Ammon's horn (tissue), 1 donor: Measurements from ENCODE around the gene ARID1B.

Experiments used
- DNase-seq: peaks from one replicate; pipeline ENCODE4 v3.0.0-alpha.2; 2016; ENCODE audit warnings: low spot score

ARID1B gene

DNA sequence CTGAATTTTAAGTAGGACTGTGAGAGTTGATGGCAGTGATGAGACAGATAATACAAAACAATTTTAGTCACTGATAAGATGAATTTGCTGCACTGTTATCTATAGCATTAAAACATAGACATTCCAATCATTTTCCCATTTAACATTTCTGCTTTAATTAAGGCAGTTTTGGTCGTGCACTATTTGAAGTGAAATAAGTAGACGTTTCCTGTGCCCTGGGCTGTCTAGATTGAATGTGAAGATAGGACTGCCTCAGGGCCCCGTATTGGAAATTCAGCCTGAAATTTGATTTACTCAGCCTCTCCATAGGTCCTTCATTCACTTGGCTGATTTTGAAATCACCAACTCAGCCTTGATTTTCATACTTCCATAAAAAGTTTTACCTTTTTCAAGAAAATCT is 48.3 kb downstream of the ARID1B start:
- no peak for DNase-seq

DNA sequence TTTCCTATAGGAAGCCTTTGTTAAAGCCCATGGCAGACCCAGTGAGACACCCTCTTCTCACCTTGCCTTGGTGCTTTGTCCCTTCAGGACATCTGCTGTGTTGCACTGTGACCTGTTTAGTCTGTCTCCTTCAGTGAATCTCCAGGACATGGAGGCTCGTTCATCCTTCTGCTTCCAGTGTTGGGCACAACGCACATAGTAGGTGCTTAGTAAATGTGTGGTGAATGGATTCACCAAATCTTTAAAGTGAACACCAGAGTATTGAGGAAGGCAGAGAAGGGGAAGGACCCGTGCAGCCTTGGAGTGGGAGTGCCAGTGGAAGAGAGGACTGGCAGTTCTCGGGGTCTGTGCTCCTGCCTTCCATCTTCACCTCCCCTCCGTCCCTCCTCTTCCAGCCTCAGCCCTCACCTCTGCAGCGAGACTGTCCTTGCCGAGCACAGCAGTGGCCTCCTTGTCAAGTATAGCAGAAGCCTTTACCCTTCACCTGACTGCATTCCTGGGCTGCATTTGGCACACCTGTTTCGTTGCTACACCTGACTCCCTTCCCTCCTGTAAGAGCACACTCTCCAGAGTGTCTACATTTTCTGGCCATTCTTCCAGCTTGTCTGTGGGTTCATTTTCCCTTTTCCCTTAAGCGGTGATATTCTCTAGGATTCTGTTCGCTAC is 49.2 kb downstream of the ARID1B start:
- DNase-seq = no peak

DNA sequence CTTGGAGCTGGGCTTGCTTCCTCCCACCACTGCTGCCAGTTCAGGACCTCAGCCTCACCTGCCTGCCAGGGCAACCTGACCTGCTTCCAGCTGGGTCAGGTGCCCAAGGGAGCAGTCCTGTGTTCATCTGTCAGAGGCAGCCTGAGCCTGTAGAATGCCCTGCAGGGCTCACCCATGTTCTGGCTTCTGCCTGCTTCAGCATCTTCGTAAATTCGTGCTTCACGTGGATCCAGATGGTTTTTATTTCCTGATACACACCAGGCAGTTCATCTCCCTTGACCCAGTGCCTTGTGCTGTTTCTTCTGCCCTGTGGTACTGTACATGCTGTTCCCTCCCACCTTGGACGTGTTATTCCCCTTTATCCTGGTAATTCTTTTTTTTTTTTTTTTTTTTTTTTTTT is 50.2 kb downstream of the ARID1B start:
- no peak for DNase-seq

DNA sequence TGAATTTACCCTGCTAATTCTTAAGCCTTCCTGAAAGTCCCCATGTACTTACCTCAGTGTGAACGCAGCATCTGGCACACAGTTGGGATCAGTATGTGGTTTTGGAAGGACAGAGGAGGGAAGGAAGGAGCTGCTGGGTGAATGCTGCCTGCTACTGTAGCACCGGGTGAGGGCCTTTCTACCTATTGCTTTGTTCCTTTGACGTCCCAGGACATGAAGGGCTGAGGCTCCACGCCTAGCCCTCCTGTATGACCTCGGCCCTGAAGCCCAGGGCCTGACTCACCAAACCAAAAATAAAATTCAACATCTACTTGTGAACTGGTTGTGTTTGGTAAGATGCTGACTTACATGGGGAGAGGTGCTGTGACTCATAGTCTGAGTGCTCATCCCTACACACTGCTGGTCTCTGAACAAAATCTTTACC is 51.1 kb downstream of the ARID1B start:
- DNase-seq = no peak

DNA sequence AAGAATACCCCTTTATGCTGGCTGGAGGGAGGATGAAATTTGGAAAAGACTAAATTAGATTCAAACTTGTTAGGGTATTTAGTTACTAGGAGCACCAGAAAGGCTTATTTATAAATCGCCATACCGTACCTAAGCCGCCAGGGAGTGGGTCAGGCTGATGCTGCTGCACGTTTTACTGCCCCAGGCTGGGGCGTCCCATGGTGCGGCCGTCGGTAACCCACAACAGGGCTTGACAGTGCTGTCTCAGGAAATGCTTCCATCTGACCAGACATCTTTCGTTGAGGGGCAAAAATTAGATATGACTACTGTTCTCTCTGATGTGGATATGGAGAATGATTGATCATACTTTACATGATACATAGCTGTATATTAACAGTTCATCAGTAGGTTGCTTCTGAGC is 52.9 kb downstream of the ARID1B start:
- DNase-seq = no peak

DNA sequence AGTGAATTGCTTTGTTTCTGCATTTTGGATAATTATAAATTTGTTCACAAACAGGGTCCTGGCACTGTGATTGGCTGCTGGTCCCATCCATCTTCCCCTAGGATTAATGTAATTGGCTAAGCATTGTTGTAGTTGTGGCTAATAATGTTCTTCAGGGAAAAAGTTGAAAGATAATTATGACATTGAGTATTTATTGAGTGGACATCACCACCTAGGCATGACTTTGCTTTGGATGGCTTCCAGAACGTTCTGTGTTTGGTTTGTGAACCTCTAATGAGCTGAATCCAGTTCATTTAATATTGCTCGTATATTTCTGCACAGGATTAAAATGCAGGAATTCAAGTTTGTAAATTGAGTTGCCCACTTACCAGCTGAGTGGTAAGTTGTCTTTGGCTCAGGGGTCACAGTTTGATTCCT is 55.1 kb downstream of the ARID1B start:
- peak; percentile 54 for DNase-seq

DNA sequence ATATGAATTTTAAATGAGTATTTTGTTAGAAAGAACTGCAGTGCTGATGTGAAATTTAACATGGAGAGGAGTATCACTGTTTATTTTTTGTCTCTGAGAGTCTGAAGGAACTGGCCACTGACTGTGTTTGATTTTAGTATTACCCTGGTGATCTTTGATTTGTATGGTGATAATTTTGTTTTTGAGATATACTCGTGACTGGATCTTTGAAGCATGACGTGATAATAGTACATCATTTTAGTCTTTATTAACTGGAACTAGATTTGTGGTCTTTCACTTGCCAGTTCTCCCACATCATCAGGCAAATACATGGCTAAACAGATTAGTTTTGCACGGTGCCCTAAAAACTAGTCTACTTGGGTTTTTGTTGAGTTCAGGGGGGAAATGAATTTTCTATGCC is 55.5 kb downstream of the ARID1B start:
- DNase-seq = no peak

DNA sequence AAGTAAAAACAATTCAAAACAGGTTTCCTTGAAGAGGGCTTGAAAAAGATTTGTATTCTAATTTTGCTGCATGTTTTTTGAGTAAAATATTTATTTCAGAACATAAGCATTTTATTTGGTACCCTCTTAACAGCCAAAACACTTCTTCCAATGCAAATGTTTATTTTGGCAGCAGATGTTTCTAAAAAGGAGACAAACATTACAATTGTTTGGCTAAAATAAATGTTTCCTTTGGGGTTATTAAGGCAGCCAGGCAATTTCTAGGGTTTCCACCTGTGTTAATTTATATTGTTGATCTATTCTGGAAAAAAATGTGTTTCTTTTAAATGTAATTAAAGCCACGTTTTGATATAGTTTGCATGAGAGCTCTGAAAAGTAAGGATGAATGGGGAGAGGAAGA is 56.6 kb downstream of the ARID1B start:
- DNase-seq = no peak

DNA sequence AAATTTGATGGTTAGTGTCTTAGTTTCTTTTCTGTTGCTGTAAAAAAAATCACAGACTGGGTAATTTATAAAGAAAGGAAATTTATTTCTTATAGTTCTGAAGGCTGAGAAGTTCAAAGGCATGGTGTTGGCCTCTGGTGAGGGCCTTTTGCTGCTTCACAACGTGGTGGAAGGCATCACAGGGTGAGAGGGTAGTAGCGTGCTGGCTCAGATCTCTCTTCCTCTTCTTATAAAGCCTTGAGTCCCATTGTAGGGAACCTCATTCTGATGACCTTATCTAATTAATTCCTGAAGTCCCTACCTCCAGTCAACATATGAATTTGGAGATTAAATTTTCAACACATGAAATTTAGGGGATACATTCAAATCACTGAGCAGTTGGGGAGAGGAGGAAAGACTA is 62.0 kb downstream of the ARID1B start:
- DNase-seq = no peak

DNA sequence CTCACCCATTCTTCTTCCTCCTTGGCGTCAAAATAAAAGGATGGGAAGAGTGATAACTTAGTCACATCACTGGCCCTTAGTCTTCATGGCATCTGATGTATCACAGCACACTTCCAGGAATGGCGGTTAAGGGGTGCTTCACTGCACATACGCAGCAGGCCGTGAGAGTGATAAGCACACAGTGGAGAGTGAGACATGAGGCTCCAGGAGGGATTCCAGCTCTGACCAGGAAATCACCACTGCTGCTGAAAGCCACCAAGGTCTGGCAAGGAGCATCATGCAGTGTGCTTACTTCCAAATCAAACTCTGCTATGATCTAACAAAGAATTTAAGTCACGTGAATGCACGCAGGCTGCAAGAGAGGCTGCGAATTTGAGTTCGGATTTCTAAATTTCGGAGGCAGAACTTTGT is 62.4 kb downstream of the ARID1B start:
- DNase-seq = no peak

DNA sequence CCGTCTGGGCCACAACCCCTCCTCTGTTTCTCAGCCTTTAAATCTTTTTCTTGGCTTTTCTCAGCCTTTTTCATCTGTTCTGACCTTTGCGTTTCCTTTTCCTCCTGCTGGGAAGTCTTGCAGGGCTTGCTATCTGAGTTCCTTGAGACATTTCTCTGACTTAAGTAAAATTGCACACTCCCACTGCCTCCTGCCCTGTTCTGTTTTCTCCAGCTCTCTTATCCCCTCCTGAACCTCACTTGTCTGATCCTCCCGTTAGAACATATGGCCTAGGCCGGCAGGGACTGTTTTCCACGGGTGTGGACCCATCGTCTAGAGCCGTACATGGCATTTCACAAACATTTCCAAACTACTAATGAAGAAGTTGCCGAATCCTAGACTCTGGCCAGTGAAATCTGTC is 63.0 kb downstream of the ARID1B start:
- DNase-seq = no peak

DNA sequence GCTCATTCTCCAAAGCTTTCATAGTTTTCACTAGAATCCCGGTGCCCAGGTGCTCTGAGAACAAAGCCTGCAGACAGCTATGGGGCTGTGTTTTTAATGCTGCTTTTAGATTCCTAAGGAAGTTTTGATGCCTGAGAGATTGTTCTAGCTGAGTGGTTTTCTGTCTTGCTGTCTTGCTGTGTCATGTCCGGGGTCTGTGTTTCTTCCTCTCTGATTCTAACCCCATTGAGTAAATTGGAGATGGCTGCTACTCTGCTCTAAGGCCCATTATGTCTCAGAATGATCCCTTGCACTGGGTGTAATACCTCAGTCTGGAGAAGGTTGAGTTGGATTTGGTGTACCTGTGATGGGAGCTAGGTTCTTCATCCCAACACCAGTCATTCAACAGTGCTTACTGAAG is 63.4 kb downstream of the ARID1B start:
- no peak for DNase-seq

DNA sequence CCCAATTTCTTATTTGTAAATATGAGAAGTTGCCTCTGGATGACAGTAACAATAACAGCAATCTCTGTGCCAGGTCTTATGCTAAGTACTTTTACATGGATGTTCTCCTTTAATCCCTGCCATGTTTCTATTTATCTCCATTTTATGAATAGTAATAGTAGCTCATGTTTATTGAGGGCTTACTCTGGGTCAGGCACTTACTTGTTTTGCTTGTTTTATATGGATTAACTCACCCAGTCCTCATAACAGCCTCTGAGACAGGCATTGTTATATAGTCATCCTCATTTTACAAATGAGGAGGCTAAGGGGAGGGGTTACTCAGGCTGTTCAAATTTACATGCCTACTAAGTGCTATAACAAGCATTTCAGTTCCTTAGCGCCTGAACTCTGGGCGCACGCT is 64.3 kb downstream of the ARID1B start:
- no peak for DNase-seq

DNA sequence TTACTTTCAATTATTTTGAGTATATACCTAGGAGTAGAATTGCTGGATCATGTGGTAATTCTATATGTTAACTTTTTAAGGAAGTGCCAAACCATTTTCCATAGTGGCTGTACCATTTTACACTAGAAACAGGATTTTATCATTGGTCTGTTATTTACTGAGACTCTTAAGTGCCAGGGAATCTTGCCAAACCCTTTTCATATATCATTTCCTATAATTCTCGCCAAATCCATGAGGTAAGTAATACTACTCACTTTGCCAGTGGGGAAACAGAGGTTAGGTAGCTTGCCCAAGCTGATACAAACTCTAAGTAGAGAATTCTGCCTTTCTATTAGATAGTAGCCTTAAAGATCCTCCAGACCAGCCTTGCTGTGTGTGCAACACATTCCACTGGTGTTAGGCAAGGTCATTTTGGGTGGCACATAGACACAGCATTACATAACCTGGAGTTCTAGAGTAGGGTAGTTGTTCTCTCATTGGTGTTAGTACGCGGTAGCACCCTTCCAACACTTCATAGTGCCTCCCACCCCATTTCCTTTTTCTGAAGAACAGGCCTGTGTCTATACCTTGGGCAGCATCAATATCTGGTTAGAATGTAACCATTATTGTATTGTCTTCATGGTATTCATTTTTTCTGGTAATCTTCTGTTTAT is 65.5 kb downstream of the ARID1B start:
- DNase-seq = no peak

DNA sequence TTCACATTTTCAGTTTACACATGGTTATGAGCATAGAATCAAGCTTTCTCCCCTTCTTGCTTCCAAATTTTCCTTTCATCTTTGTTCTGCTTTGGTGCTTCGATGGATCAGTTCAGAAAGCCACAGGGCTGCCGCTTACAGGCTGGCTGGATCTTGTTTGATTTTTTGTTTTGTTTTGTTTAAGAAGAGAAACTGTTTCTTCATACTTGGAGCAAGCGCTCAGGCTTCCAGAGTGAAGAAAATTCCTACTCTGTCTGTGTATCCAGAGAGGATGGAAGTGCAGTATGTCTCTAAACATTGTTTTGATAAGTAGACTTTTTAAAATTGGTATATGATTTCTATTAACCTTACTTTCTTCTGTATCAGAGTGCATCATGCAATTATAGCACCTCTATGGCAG is 66.9 kb downstream of the ARID1B start:
- no peak for DNase-seq

DNA sequence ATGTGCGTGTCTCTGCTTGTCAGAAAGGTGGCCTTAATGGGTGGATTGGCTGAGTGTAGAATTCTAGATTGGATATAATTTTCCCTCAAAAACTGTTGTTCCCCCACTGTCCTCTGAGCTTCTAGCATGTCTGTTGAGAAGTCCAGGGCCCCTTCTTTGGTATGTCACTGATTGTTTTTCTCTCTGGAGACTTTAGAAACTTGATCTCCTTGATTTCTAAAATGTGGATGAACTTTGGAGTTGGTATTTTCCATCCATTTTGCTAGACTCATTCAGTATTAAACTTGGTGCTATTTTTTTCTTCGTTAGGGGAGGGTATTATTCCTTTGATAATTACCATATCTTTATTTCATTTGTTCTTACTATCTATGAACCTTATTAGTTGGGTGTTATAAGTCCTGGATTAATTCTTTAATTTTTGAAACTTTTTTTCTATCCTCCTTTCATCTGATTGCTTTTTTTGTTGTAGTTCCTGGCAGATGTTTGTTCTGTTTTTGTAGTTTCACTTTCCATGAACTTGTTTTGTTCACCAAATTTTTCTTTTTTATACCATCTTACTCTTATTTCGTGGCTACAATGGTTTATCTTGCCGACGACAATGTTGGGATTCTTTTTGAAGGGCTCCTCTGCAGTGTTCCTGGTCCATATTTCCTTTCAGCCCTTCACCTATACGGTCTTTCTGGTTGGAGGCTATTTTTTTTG is 68.4 kb downstream of the ARID1B start:
- no peak for DNase-seq

DNA sequence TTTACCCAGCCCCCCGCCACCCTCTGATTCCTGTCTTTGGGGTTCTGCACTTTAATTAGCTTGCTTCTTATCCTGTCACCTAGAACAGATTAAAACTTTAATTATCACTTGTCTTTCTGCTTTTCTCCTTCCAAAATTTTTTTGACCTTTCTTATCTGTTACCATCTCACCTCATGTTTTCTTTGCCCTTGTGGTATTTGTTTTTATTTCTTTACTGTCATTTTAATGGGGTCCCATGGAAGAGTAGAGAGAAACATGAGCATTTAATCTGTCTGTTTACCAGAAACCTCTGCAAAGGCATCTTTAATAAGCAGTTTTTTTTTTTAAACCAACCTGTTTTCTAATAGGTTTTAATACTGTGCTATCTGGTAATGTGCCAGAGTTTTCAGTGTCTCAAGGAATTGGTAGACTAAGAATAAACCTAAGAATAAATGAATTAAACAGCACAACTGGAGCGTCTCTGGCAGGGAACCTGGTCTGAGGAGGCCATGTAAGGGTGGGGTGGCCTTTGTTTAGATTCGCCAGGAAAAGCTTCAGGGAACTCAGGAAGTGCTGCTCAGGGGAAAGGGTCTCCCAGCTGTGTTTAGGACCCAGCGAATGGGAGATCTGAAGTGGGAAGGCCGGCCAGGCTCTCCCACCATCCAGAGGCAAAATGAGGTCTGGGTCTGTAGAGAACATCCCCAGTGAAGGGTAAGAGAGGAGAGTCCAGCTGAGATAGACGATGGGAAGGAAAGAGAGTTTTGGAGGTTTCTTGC is 69.8 kb downstream of the ARID1B start:
- no peak for DNase-seq

DNA sequence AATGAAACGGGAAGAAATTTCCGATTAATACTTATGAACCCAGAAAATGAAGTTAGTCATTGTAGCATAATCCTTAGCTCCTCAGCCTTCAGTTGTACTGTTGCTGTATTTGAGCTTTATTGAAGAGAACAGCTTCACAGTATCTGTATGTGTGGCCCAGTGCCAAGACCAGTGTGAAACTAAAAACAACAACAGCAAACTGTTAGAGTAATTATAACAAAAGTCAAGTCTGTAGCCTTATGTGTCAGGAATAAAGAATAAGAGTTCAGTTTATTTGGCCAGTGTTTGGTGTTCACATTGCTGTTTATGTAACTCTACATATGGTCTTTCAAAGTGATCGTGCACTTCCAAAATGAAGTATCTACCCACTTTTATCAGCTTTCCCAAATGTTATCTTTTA is 70.9 kb downstream of the ARID1B start:
- no peak for DNase-seq

DNA sequence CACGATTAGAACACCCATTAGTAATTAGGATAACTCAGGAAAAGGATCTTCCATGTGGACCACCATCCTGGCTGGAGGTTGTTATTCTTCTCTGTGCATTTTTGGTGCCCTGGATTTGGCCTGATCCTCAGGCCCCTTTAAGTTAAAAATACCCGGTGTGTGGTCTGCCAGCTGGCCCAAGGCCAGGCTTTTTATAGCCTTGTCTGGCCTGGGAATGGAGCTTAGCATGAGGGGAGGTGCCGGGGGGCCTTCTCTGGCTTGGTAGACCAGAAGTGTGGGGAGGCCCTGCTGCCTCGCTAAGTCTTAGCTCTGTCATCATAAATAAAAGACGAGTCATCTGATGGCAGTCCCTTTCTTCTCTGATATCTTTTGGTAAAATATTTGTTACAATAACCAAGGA is 71.4 kb downstream of the ARID1B start:
- DNase-seq = no peak

DNA sequence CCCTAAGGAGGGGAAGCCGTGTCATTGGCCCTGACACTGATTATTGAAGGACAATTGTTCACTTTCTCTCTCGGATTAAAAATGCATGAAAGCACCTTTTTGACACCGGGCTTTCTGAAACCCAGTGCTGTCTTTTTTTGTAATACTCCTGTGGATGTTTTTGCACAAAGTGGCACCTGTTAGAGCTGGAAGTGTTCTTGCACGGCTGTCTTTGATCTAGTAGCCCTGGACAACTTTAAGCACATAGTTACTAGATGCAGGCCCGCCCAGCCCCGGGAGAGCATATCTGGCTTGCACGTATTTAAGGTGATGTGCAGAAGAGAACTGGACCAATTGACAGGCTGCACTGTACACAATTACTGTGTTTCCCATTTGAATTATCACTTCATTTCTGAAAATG is 72.6 kb downstream of the ARID1B start:
- no peak for DNase-seq

DNA sequence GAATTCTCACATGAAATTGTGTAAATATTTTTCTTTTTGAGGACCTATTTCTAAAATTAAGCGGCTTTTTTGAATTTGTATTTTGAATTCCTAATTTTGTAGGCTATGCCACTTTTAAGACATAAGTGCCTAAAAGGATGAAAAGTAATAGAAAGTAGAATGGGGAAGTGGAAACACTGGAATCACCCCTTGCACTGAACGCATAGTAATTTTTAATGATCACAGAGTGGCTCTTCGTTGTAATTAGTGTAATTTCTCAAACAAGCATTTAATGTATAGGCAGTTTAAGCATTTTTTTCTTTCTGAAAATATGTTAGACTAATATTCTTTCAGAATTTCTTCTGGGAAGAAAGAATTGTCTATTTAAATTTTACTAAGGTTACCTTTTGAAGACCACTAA is 73.2 kb downstream of the ARID1B start:
- no peak for DNase-seq

DNA sequence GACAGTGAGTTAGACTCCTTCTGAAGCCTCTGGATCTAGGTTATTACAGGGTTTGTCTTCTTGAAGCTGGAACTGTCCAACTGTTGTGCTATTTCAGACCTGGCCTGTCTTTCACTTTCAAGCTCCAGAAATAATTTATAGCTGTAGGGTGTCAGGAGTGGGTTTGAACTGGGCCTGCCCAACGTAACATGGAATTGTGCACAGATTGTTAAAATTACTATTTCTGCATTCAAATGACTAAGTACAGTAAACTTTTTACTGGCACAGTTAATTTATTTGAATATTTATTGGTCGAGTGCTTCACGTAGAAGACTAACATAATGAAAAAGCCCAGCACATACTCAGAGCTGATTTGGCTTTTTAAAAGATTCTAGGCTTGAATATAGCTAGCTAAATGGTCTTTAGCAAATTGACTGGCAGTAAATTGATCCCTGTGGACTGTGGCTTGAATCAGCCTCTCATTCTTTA is 74.3 kb downstream of the ARID1B start:
- DNase-seq = no peak
